MV-4-11 (cell line): ENCODE measurements around the gene SOX9.

Experiments
- DNase-seq: peaks from one replicate; lab custom pipeline; 2025; lab: John Stamatoyannopoulos, UW

Gene SOX9

DNA sequence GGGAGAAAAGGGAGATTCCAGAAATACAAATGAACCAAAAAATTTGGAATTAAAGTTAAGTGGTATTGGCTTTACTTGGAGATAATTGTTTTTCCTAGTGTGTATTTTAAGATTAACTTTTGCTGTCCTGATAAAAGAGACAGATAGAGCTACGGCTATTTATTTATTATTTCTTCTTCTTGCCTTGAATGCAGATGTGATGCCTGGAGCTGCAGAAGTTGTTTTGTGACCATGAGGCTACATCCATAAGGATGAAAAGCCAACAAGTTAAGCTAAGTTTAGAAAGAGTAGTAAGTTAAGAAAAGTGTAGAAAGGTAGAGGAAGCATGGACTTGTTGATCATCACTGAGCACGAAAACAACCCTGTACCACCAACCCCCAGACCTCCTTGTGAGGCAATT is 41.7 kb downstream of the SOX9 start:
- no peak for DNase-seq

DNA sequence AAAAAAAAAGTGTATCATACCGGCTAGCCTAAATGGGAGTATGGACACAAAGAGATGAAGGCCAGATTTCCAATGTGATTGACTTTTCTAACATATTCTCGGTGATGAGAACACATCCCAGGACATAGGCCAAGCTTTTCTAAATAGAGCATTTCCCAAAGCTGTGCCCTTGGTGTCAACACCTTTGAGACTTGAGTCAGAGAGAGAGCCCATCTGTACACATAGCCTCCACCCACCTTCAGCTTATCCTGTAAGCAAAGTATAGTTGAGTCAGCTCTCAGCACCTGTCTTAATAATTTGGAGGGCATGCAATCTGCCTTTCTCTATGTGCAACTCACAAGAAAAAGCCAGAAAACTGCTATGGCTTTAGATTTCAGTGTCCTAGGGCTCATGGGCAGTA is 42.7 kb downstream of the SOX9 start:
- no peak for DNase-seq

DNA sequence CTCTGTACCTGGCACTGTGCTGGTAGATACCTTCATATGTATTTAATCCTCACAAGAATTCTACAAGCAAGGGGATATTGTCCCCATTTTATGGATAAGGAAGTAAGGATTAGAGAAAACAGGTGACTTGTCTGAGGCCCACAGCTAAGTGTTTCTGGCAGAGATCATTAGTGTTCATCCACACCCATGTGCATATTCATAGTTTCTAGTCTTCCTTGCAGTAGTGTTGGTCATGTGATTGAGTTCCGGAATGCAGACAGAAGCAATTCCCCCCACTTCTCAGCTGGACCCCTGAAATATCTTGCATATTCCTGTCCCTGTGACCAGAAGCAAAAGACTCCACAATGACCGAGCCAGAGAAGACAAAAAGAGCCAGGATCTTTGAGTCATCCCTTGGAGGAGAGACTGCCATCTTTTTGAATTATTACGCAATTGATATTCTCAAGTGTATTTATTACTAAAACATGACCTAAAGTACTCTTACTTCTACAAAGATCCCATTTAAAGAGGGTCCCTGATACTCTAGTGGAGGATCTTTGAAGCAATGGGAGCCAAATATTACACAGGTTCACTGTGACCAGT is 43.4 kb downstream of the SOX9 start:
- DNase-seq = no peak

DNA sequence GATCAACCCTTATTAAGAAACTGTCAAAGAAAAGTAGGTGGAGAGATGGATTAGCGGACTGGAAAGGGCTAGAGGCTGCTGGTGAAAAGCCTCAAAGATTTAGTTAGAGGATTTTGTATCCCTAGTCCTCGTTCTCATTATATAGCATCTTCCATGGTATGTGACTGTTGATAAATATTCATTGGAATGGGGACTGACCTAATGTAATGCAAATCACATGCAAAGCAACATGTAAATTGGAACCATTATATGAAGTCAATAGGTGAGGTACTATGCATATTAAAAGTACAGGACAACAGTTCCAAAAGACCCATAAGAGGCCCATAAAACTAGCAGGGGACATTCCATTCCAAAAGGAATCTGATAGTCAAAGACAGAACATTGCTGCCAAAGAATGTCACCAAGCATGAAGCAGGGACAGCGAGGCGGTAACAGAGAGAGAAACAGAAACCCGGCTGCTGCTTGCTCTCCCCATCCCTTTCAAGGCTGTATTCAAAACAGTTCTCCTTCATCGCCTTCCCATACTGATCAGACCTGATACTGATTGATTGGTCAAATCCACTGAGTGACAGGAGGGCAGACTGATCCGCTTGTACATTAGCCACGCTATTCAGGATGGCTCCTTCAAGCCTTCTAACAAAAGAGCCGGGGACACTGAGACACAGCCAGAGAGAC is 44.5 kb downstream of the SOX9 start:
- DNase-seq = no peak

DNA sequence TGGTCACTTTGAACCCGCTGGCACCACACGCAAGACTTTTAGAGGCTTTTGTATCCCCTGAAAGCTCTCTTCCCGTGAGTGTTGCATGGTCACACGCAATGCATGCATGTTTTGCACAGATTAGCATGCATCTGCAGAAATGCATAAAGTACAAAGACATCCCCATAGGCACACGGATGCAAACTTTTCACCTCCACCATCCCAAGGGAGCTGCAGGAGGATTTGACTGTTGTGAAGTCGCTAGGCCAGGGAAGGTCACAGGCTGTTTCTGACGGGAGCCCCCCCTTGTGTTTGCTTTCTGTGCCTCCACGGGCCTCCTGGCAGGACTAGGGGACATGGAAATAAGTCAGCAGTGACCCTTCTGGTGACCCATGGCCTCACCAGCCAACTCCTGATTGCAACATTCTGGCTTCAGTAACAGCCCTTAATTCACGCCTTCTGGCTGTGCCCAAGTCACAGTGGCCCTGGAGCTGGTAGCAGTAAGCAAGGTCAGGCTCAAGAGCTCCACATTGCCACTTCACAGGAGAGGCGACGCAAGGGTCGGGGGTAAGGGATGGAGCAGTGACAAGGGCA is 45.1 kb downstream of the SOX9 start:
- DNase-seq = no peak

DNA sequence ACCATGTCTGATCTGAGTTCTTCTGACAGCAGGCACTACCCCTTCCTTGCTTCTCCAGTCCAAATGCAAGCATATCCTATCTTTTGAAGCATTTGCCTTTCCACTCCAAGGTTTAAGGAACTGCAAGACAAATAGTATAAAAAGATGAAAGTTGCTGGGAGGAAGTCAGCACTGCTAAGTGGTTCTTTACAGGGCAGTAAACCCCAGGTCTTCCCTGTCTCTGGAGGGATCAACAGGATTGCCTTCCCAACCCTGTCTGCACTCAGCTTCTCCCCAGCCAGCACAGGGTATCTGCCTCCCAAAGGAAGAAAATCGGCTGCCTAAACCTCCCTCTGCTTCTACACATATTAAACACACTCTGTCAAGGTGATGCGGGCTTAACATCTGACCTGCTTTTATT is 46.8 kb downstream of the SOX9 start:
- no peak for DNase-seq

DNA sequence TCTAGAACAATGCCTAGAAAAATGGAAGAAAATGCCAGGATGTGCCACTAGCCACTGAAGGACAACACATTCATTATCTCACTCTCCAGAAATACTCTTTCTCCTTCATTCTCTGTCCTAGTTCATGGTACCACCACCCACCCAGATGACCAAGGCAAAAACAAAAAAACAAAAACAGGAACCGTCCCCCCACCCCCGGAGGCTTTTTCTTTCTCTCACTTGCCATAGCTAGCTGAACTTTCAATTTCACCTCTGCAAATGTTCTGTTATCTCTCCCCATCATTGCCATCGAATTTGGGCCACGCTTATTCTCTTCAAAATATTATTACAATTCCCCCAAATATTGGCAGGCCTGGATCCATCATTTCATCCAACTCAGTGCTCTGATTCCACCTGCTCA is 49.0 kb downstream of the SOX9 start:
- no peak for DNase-seq

DNA sequence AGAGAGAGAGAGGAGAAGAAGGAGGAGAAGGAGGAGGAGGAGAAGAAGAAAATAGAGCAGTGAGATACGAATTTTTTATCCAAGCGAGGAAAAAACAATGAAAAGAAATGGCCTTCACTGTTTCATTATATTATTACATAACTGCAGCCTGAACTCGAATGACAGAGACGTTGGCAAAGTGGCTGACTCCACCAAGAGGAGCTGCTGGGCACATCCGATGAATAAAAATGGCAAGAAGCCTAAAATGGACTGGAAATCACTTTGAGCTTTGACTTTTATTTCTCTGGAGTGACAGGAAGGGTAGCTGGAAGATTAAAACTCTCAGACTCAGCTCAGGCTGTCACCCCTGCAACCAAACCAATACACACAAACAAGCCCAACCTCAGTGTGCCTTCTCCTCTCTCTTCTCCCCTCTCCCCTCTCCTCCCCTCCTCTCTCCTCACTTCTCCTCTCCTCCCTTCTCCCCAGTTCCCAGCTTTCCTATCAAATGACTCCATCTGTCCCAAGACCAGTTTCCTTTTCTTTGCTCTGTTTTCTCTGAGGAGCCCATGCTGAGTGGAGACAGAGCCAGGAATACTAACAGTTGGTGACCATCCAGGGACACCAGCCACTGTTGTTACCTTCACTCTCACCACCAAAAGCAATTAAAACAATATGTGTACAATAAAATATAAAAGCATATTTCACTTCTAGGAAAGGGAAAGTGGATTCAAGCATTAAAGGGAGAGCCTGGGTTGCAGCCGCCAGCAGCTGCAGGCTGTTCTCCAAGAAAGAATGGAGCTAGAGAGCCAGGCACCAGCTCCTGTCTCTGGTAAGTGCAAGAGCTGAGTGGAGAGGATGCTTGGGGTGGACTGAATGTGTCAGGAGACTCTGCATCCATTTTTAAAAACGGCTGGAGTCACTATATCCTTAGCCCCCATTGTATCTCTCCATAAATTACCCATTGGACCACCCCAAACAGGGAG is 51.2 kb downstream of the SOX9 start:
- DNase-seq = no peak

DNA sequence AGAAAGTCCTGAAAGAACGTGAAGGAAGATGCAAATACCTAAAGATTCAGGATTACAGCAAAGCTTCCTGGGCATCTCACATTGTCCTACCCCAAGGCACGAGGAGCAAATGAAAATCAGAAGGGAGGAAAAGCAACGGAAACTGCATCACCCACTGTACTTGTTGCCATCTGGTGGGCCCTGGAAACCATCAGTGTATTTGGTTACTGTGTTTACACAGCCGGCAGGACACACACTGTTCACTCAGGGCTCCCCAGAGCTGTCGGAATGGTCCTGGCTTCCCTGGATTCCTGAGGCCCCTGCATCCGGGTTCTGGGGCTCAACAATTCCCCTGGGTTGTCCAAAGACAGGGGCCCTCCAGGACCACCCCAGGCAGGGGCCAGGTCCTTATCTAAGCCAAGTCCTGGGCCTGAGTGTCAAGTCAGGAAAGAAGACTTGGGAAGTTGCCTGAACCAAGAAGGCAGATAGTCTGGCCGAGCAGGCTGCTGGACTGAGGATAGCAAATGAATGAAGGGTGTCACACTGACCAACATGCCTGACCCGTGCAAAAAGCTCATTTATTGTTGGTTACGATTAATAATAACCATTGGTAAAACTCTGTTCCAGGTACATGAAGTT is 52.8 kb downstream of the SOX9 start:
- DNase-seq = no peak

DNA sequence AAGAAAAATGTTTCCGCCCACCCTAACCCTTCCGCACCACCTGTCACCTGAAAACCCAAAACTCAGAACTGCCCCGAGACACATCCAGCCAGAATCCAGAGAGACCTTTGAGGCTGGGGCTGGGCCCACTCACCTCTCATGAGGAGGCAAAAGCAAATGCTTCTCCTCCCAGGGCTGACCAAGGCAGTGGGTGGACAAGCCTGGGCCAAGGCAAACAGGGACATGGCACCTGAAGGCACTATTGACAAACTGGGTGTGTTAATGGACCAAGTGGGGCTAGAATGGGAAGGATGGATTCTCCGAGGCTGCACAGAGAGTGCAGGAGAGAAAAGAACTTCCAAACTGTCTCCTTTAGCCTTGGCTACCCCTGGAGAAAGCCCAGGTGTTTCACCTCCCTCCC is 54.4 kb downstream of the SOX9 start:
- DNase-seq = no peak
